HG02938 (cell line): ENCODE data around the gene THSD4.

Experiments used
- ATAC-seq: cut with Tn5 transposase; IDR thresholded peaks from one replicate; pipeline ENCODE4 v1.9.1; 2021; ENCODE audit warnings: mild to moderate bottlenecking, moderate library complexity; ENCODE audit not compliant: unreplicated experiment

THSD4 gene

DNA sequence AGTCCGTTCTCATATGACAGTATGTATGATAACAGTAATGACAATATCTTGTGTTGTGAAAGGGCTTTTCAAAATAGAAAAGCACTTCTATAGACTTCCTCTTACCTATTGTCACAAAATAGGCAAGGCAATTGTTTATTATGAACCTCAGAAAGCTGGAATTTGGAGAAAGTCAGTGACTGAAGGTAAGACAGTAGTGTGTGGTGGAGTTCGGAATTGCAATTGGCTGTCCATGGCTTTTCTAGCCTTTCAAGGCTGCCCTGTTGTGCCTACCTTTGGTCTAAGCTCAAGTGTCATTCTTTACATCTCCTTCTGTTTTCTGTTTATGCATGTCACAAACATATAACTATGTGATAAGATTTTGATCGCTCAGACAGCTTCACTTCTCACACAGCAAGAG, 475.8 kb downstream of the THSD4 start:
- ATAC-seq: no peak

DNA sequence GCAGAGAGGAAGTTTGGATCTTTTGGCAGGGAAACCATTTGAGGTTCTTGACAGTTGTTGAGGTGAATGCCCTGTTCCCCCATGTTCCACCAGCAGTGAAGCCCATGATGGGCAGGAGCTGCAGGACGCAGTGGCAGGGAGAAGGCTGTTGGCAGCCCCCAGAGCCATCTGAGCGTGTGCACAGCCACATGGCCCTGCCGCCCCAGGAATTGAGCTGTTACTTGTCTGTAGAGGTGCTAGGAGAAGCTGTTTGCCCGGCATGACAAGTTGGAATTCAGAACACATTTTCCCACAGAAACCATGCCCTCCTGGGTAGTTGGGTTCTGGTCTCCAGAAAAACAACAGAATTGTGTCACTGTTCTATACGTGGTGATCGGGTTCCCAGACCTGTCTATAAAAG, 476.9 kb downstream of the THSD4 start:
- ATAC-seq: no peak

DNA sequence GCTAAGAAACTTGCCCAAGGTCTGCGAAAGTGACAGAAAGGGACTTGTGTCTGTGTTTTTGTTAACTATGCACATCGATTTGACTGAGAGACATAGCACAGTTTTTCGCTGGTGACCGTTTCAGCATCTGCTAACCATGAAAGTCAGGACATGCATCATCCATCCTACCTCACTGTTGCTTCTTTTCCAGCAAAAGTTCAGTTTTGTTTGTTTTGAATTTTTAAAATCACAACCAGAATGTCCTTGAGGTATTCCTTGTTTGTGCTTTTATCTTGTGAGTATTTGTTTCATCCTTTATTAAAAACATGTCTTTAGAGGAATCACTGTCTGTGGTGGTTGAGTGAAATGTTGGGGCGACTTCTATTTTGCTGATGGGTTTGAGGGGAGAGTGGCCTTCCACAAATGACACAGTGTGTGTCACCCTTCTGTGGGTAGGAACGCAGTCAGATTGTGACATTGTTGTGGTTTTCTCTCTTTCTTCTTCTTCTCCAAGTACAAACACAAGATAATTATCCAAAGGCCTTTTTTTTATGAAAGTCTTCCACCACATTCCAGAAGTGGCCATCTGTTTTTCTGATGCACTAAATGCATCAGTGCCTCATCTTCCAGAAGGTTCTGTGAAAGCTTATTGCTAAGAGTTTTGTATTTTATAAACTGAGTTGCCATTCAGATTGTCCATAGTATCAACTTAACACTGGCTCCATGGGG, 480.7 kb downstream of the THSD4 start:
- no peak for ATAC-seq

- no peak for ATAC-seq
Measured at GRCh38 chr15:71596672-71597071, 481.4 kb downstream of the THSD4 start.

DNA sequence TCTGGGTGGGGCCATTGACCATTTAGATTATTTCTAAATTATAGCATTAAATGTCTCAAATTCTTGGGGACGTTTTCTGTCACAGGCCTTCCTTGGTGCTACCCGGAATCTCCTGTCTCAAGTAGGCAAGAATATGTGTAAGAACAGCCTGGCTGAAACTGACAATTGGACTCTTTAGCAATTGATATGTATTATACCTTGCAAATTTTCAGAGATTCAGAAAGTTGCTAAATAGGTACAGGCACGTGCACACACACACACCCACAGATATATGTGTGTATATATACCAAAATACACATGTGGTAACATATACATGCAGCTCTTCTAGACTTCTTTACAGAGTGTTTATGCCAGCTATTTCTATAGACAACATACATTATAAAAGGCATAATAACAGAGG, 481.9 kb downstream of the THSD4 start:
- no peak for ATAC-seq

DNA sequence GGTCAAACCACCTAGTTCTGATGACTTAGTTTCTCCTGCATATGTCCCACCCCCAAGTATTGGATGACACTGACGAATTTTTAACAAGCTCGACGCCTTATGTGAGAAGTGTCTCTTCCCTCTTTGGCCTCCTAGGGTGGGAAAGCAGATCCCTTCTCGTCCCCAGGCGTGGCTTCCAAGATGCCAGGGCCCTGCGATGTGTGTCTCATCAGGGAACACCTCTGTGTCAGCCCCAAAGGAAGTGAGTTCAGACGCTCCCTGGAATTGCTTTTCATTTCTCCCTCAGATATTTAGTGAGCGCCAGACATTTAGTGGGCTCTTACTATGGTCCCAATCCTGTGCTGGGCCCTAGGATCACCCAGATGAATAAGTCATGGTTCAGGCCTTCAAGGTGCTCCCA, 482.4 kb downstream of the THSD4 start:
- no peak for ATAC-seq

- no peak for ATAC-seq
Measured at GRCh38 chr15:71598741-71599140, 483.5 kb downstream of the THSD4 start.

- ATAC-seq: no peak
Measured at GRCh38 chr15:71599418-71600151, 484.3 kb downstream of the THSD4 start.

DNA sequence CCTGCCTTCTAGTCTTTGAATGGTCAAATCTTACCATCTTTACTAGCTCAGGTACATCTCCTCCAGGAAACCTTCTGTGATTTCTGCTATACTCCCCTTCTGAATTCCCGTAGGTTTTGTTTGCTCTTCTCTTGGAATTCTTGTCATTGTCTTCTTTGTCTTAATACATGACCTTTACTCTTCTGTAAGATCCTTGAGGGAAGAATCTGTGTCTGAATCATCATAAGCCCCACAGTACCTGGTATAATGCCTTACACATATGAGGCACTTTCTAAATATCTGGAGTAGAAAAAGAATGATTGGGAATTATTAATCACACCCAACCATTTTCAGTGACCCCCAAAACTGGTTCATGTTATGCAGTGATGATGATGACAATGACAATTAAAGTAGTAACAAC, 485.0 kb downstream of the THSD4 start:
- no peak for ATAC-seq

GRCh38 chr15:71601038-71601834, 486.0 kb downstream of the THSD4 start:
- ATAC-seq: no peak

DNA sequence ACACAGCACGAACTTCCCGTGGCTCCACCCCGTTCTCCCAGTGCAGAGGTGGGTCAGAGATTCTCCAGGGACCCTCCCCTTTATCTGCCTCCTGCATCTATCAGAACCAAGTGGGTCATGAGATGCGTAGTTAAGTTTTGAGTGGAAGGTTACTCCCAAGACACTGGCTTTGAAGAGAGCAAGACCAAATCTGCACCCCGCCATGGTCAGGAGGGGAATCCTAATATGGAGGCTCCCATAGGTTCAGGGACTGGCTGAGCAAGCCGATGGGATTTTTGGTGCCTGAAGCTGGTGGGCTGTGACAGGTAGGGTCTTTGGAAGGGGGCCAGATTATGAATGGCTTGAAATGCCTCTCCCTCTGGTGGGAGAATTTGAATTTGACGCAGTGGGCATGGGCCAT, 488.1 kb downstream of the THSD4 start:
- ATAC-seq: no peak

- ATAC-seq: no peak
Measured at GRCh38 chr15:71607383-71607782, 492.1 kb downstream of the THSD4 start.

- ATAC-seq: no peak
Measured at GRCh38 chr15:71610728-71611552, 495.7 kb downstream of the THSD4 start.

DNA sequence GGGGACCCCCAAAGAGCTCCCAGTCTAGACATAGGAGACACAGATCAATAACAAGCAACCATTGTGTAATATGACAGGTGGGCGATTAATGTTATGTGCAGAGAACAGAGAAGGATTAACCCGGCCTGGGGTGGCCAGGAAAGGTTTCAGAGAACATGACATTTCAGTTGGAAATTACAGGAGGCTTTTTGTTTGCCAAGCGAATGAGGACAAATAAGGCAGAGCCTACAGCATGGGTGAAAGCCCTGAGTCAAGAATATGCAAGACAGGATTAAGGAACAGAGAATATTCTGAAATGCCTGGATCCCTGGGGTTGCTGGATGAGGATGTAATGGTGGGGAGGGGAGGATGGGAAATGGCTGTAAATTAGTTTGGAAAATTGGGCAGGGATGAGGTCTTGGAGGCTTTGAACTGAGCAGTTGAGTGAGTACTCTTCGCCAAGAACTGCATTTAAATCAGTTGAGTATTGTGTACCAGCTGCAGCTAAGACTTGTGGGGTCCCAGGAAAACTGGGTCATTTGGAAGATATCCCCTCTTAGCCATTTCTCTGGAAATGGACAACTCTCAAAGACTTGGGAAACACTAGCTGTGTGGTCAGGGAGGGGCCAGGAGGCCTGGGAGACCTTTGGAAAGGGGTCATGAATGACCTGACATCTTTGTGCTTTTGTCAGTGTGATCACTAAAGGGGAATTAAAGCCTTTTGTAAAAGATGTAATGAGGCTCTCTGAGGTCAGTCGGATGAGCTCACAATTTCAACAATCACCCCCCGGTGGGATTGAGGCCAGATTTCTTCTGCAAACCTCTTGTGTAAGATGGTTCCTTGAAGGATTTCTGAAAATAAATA, 496.5 kb downstream of the THSD4 start:
- no peak for ATAC-seq

GRCh38 chr15:71612397-71612722, 497.1 kb downstream of the THSD4 start:
- ATAC-seq: no peak

DNA sequence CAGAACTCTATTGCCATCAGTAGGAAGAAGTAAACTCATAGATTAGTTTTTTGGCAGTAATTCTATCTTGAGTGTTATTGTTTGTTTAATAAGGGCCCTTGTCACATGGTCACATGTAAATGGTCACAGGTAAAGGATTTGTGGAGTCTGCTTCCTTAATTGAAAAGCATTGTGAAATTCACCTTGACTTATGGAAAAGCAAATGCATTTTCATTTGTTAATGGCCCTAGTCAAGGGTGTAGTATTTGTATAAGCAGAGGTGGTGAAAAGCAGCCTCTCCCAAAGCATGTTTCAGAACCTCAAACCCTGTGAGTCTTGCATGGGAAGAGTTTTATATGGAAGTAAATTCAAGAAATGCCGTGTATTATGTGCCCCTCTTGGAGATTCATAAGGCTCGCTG, 497.6 kb downstream of the THSD4 start:
- no peak for ATAC-seq

GRCh38 chr15:71623111-71623510, 507.8 kb downstream of the THSD4 start:
- ATAC-seq: no peak

GRCh38 chr15:71626596-71627088, 511.4 kb downstream of the THSD4 start:
- no peak for ATAC-seq

GRCh38 chr15:71627188-71627587, 511.9 kb downstream of the THSD4 start:
- ATAC-seq: no peak

DNA sequence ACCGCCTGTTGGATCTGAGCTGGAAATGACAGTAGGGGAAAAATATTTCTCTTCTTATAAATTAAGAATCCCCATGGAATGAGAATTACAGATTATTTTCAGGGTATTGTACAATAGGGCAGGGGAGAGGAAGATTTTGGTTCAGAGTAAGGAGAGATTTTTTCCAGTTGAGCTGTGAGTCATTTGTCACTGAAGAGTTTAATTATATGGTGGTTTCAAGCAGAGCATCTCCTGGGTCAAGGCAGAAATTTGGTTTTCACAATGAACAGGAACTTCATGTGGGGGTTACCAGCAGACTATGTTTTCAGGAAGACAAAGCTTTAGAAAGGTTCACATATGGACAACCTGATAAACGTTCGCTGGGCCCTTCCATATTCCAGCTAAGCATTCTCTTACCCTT, 512.3 kb downstream of the THSD4 start:
- ATAC-seq: no peak
